GM19468 (cell line): Measurements from ENCODE around the gene GRK2.

Experiments
- ATAC-seq: cut with Tn5 transposase; IDR thresholded peaks from one replicate; pipeline ENCODE4 v1.9.1; 2021; ENCODE audit warnings: mild to moderate bottlenecking, moderate library complexity, moderate number of reproducible peaks; ENCODE audit not compliant: unreplicated experiment; ENCODE audit errors: extremely low read depth

The GRK2 gene

DNA sequence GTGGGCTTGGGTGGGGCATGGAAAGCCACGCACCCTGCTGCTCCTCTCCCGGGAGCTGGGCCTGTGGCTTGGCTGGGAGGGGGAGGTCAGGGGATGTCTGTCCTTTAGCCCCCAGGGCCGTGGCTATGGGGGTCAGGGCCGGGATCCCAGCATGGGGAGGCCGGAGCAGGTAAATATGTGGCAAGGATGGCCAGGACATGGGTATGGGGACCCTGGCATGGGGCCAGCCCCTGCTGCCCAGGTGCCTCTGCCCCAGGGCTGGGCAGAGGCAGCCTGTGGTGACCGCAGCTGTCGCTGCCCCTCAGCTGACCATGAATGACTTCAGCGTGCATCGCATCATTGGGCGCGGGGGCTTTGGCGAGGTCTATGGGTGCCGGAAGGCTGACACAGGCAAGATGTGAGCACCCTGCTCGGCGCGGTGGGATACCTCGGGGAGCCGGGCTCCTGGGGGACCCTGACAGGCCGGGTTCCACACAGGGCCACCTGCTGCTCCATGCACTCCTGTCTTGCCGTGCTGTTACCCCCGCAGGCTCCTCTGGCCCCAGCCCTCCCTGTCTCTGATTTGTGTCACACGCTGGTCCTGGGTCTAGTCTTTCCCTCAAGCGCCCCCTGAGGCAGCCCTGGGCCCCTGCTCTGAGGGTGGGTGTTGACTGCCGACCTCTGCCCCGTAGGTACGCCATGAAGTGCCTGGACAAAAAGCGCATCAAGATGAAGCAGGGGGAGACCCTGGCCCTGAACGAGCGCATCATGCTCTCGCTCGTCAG is 14.7 kb downstream of the GRK2 start:
- no peak for ATAC-seq

DNA sequence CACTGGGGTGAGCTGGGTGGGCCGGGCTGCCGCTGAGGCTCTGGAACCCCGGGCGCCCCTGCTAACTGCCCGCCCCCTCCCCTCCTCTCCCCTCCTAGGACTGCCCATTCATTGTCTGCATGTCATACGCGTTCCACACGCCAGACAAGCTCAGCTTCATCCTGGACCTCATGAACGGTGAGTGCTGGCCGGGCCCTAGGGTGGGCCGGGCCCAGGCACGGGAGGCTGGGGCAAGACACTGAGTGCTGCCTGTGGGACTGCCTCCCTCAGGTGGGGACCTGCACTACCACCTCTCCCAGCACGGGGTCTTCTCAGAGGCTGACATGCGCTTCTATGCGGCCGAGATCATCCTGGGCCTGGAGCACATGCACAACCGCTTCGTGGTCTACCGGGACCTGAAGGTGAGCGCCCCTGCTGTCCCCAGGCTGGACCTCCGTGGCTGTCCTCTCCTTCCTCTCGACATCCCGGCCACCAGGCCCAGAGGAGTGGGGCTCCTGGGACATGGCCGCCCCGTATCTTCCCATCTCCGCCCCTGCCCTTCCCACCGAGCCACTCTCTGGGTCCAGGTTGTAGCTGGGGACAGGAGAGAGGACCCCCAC is 15.4 kb downstream of the GRK2 start:
- no peak for ATAC-seq

DNA sequence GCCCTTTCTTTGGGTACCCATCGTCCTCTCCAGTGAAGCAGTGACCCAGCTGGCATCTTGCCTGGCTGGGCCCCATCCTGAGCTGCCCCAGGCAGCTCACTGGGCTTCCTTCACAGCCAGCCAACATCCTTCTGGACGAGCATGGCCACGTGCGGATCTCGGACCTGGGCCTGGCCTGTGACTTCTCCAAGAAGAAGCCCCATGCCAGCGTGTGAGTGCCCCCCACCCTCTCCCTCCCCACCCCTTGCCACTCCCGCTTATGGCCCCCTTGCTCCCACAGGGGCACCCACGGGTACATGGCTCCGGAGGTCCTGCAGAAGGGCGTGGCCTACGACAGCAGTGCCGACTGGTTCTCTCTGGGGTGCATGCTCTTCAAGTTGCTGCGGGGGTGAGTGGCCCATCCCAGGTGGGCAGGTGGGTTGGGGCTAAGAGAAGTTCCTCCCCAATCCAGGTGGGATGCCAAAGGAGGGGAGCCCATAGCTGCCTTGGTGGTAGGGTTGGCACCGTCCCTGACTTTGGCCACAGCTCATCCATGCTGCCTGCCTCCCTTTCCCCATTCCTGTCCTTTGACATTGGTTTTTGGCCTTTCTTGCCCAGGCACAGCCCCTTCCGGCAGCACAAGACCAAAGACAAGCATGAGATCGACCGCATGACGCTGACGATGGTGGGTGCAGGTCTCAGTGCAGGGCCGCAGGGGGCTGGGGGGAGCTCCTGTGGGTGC is 16.0 kb downstream of the GRK2 start:
- ATAC-seq, result no peak

GRCh38 chr11:67282876-67283371 is 16.7 kb downstream of the GRK2 start:
- ATAC-seq, result no peak

DNA sequence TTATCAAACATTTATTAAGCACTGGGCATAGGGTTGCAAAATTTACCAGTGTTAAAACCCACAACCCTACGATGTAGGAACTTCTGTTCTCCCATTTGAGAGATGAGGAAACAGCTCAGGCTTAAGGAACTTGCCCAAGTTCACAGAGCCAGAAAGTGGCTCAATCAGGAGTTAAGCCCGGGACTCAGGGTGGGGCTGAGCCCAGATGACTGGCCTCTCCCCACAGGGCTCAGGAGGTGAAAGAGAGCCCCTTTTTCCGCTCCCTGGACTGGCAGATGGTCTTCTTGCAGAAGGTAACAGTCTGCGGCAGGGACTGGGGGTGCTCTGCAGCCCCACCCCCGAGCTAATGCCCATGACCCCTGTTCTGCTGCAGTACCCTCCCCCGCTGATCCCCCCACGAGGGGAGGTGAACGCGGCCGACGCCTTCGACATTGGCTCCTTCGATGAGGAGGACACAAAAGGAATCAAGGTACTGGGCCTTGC is 17.2 kb downstream of the GRK2 start:
- ATAC-seq, result no peak

DNA sequence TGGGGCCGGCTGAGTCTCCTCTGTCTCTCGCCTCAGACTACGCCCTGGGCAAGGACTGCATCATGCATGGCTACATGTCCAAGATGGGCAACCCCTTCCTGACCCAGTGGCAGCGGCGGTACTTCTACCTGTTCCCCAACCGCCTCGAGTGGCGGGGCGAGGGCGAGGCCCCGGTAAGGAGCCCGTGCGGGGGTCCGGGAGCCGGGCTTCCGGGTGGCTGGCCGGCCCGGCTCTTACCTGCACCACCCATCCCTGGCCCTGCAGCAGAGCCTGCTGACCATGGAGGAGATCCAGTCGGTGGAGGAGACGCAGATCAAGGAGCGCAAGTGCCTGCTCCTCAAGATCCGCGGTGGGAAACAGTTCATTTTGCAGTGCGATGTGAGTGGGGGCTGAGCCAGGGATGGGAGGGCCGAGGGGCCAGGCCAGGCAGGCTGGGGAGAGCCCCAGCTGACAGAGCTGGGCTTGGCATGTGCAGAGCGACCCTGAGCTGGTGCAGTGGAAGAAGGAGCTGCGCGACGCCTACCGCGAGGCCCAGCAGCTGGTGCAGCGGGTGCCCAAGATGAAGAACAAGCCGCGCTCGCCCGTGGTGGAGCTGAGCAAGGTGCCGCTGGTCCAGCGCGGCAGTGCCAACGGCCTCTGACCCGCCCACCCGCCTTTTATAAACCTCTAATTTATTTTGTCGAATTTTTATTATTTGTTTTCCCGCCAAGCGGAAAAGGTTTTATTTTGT is 18.7 kb downstream of the GRK2 start:
- ATAC-seq, result no peak

GRCh38 chr11:67285541-67286498 is 19.5 kb downstream of the GRK2 start:
- no peak for ATAC-seq

DNA sequence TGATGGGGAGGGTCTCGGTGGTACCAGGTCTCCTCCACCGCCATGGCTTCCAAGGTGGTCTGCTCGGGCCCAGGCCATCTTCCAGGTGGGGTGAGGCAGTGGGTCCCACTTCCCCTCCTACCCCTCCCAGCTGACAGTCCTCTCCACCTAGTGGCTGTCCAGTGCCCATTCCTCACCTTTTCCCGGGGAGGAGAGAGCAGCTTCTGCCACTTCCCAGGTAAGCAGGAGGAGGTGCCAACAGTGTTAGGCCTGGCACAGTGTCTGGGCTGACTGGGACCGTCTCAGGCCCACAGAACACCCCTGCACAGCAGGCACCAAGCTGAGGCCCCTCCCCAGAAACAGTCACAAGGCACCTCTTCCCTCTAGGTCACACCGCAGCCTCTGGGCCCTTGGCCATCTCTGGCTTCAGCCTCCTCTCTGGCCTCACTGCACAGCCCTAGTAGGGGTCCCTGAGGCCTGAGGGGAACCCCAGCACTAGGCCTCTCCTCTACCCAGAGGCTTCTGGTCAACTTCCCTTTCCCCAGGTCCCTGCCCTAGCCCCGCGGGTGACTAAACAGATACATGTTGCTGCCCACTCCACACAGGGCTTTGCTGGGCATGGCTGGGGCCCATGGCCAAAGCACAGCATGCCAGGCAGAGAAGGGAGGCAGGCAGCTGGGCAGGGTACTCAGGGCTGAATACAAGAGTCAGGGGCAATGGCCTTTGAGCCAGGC is 20.5 kb downstream of the GRK2 start:
- no peak for ATAC-seq

- no peak for ATAC-seq
Observed at GRCh38 chr11:67287355-67288197, 21.3 kb downstream of the GRK2 start.

DNA sequence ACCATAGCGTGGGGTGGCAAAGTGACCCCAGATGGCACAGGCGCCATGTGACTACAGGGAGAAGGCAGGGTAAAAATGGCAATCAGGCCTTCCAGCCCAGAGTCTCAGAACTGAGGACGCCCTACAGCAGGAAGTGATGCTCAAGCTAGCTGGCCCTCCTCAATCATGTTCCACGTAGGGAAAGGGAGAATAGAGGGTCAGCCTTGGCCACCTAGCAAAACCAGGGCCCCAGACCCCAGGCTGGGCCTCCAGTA is 21.9 kb downstream of the GRK2 start:
- no peak for ATAC-seq

GRCh38 chr11:67288452-67289225 is 22.4 kb downstream of the GRK2 start:
- ATAC-seq, result peak; percentile 74

GRCh38 chr11:67289226-67289650 is 23.0 kb downstream of the GRK2 start, which contains the start of gene ANKRD13D:
ANKRD13D (plus strand) TSS chr11:67289303; CDS start chr11:67289461, 158 bp downstream.
- peak; percentile 8 for ATAC-seq

DNA sequence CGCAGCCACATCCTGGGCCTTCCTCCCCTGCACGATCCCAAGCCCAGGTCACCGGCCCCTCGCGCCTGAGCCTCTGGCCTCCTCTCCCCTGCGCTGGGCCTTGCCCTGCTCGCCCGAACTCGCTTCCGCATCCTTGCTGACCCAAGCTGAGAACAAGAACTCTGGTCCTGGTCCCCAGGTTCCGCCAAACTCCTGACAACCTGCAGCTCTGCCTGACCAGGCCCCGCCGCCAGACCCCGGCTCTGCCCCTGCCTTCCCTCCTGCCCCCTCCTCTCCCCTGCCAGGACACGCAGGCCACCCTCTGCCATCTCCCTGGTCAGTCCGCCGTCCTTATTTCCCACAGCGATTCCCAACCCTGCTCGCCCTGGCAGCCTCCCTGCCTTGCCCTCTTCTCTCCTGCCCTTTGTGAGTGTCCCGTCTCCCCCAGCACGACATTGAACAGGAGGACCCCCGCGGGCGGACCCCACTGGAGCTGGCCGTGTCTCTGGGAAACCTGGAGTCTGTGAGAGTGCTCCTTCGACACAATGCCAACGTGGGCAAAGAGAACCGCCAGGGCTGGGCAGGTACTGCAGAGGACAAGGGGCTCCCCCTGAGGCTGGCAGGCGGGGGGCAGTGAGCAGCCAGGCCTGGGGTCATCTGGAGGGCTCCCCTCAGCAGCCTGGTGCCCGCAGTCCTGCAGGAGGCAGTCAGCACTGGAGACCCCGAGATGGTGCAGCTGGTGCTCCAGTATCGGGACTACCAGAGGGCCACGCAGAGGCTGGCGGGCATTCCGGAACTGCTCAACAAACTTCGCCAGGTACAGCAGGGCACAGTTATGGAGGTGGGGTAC is 23.6 kb downstream of the GRK2 start:
- ATAC-seq, result no peak

DNA sequence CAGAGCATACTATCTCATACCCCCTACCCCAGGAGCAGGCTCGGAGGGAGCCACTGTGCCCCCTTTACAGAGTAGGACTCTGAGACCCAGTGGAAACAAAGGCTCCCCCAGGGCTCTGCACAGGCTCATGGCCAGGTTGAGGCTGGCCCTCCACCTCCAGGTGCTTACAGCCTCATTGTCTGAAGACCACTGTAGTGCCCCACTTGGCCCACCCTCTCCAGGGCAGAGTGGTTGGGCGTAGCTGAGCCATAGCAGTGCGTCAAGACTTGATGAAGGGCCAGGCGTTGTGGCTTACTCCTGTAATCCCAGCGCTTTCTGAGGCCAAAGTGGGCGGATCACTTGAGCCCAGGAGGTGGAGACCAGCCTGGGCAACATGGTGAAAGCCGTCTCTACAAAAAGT is 24.5 kb downstream of the GRK2 start:
- no peak for ATAC-seq

- no peak for ATAC-seq
Observed at GRCh38 chr11:67291481-67292381, 25.5 kb downstream of the GRK2 start.
